Neural progenitor cell (in vitro differentiated cells): Measurements from ENCODE around the gene NCOR2.

Source experiments
- CTCF ChIP-seq: fragments of 200-600 bp; sonication (generic); IDR thresholded peaks from 2 replicates; pipeline ENCODE4 v1.5.1; 2017; ENCODE audit warnings: antibody characterized with exemption, mild to moderate bottlenecking
- EZH2 ChIP-seq: fragments of 200-600 bp; sonication (generic); IDR thresholded peaks from 2 replicates; pipeline ENCODE4 v1.6.1; 2017; ENCODE audit warnings: antibody characterized with exemption, mild to moderate bottlenecking, moderate library complexity
- EZH2phosphoT487 ChIP-seq: fragments of 200-600 bp; sonication (generic); IDR thresholded peaks from 2 replicates; pipeline ENCODE4 v1.6.1; 2017; ENCODE audit warnings: antibody characterized with exemption

- TF ChIP-seq CTCF (no peak), EZH2 (no peak), EZH2phosphoT487 (no peak)
Observed at GRCh38 chr12:124578854-124579253, 11.4 kb upstream of the NCOR2 start.
